ENCODE results near the gene SCRT2. TPM values are rescaled to one million over a fixed set of nuclear protein-coding genes. Genes with fewer than 3 reads are reported as not detected.

The SCRT2 gene
- total RNA-seq, 1 donor from 2014 or later = not detected

DNA sequence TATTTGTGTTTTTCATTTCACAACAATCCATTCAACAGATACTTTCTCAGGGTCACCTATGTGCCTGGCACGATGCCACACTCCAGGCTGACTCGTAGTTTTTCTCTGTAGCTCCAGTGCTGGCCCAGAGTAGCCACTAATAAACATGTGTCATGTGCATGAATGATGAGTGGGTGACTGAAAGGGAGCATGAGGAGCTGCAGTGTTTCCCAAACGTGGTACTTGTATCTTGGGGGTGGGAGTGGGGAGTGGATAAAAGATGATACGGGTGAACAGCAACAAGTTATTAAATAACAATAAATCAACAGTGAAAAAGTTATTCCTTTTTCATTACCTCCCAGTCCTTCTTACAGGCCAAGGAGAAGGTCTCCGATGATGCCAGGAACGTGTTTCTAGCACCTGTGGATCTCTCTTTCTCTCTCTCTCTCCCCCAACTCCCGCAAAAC is 39.7 kb downstream of the SCRT2 start:
- Mint-ChIP-seq H3K9me3 (no peaks in the 10 kb centered on the region), H3K4me3 (no peak overlapping the region), H3K36me3 (no peaks in the 10 kb centered on the region), H3K27me3 (ENCODE audit: insufficient read depth, low read depth) (no peaks in the 10 kb centered on the region), H3K4me1 (no peaks in the 10 kb centered on the region), H3K27ac (no peak overlapping the region)
- Histone ChIP-seq H3K4me3 (no peak overlapping the region), H3F3A (ENCODE audit: low read depth) (peaks cover 6% of the 10 kb centered on the region), H3K36me3 (no peaks in the 10 kb centered on the region), H3K79me2 (ENCODE audit: low read depth) (no peaks in the 10 kb centered on the region), H3K4me1 (peaks cover 17% of the 10 kb centered on the region), H3K27ac (no peak overlapping the region), H3K9ac (no peak overlapping the region), H3K4me2 (no peak overlapping the region), H3K27me3 (no peaks in the 10 kb centered on the region), H2AFZ (replicated peaks) (no peak overlapping the region), H3K9me3 (ENCODE audit: low read depth) (no peaks in the 10 kb centered on the region), H4K20me1 (ENCODE audit: low read depth) (no peaks in the 10 kb centered on the region)
- TF ChIP-seq EZH2 (IDR thresholded peaks at IDR 0.05) (no peak), EZH2phosphoT487 (IDR thresholded peaks at IDR 0.05) (no peak)
- TF ChIP-seq, protein P1, sequence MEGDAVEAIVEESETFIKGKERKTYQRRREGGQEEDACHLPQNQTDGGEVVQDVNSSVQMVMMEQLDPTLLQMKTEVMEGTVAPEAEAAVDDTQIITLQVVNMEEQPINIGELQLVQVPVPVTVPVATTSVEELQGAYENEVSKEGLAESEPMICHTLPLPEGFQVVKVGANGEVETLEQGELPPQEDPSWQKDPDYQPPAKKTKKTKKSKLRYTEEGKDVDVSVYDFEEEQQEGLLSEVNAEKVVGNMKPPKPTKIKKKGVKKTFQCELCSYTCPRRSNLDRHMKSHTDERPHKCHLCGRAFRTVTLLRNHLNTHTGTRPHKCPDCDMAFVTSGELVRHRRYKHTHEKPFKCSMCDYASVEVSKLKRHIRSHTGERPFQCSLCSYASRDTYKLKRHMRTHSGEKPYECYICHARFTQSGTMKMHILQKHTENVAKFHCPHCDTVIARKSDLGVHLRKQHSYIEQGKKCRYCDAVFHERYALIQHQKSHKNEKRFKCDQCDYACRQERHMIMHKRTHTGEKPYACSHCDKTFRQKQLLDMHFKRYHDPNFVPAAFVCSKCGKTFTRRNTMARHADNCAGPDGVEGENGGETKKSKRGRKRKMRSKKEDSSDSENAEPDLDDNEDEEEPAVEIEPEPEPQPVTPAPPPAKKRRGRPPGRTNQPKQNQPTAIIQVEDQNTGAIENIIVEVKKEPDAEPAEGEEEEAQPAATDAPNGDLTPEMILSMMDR (IDR thresholded peaks at IDR 0.05) = no peak
- no peak for DNase-seq (ENCODE audit: low spot score)

DNA sequence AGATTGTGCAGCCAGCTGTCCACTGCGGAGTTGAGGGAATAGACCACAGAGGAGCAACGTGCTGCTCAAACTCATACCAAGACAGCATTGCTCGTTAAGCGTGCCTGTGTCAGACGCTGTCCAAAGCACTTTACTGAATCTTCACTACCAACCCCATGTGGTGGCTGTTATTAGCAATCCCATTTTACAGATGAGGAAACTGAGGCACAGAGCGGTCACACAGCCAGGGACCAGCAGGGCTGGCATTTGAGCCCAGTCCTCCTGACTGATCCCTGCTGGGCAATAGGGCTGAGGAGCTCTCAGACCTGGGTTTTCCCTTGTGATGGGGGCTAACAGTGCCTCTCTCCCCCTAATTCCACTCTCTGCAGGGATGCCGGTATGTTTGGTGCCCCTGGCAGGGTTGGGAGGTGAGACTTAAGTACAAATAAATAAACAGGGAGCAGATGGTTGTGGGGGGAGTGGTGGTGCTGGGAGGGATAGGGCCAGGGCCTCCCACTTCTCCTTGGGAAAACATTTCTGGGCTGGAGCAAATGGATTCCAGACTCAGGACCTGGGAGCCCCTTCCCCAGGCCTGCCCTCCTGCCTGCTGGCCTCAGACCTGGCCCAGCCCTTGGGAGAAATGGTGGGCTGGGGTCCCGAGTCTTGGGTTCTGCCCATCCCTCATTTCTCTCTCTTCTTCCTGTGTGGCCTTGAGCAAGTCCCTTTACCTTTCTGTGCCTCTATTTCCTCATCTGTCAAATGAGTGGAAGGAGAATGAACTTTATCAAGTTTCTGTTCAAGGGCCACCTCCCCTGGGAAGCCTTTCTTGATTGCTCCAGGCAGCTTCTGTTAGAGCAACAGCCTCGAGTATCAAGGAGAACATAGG is 40.3 kb downstream of the SCRT2 start:
- no peaks in the 10 kb centered on the region for H3K79me2 ChIP-seq (ENCODE audit: low read depth)
- no peak for DNase-seq (ENCODE audit: low spot score)
- no peak overlapping the region for H3K9ac ChIP-seq
- H4K20me1 ChIP-seq (ENCODE audit: low read depth) = no peaks in the 10 kb centered on the region
- H3K4me1 ChIP-seq = peaks cover 17% of the 10 kb centered on the region
- TF ChIP-seq EZH2 (IDR thresholded peaks at IDR 0.05) (no peak), EZH2phosphoT487 (IDR thresholded peaks at IDR 0.05) (no peak)
- TF ChIP-seq, protein P1 (IDR thresholded peaks at IDR 0.05) = no peak
- no peak overlapping the region for H3K27ac ChIP-seq
- Mint-ChIP-seq H3K36me3 (no peaks in the 10 kb centered on the region), H3K4me3 (no peak overlapping the region), H3K27ac (no peak overlapping the region), H3K9me3 (no peaks in the 10 kb centered on the region), H3K27me3 (ENCODE audit: insufficient read depth, low read depth) (no peaks in the 10 kb centered on the region), H3K4me1 (no peaks in the 10 kb centered on the region)
- H3K27me3 ChIP-seq = no peaks in the 10 kb centered on the region
- no peaks in the 10 kb centered on the region for H3K36me3 ChIP-seq
- H3K9me3 ChIP-seq (ENCODE audit: low read depth) = no peaks in the 10 kb centered on the region
- H2AFZ ChIP-seq (replicated peaks) = no peak overlapping the region
- H3F3A ChIP-seq (ENCODE audit: low read depth) = peaks cover under 1% of the 10 kb centered on the region
- H3K4me3 ChIP-seq = no peak overlapping the region
- H3K4me2 ChIP-seq = no peak overlapping the region

DNA sequence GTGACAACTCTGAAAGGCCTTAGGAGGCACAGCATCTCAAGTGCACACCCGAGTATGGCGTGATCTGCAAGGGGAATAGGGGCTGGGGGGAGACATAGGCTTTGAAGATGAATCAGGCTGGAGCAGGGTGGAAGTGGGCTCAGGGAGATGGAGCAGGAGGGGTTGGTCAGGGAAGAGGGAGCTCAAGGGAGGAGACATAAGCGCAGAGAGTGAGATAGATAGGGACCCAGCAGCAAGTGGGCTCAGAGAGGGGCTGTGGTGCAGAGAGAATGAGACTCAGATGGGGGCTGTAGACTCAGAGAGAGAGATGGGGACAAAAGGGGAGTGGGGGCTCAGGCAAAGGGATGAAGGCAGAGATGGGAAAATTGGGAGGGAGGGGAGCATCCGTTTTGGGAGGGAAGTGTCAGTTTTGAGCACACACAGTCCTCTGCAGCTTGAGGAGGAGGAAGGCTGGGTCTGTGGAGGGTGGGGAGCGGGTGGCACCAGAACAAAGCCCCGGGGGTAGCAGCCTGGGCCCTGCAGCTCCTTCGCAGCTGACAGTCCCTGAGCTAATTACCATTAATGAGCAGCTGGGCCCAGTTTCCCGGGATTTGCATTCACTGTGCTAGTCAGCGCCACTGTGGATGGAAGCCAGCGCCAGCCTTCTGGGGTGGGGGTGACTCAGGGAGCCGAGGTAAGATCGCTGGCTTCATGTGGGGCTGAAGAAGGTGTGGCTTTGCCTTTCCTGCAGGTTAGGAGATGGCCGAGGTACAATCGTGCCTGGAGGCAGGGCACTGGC is 41.3 kb downstream of the SCRT2 start:
- no peaks in the 10 kb centered on the region for H3K36me3 ChIP-seq
- TF ChIP-seq EZH2 (IDR thresholded peaks at IDR 0.05) = no peak
- no peak for TF ChIP-seq EZH2phosphoT487 (IDR thresholded peaks at IDR 0.05)
- TF ChIP-seq, protein P1 (IDR thresholded peaks at IDR 0.05) = no peak
- peaks cover 17% of the 10 kb centered on the region for H3K4me1 ChIP-seq
- Mint-ChIP-seq H3K4me3 (no peak overlapping the region), H3K4me1 (no peaks in the 10 kb centered on the region), H3K9me3 (no peaks in the 10 kb centered on the region), H3K36me3 (no peaks in the 10 kb centered on the region), H3K27me3 (ENCODE audit: insufficient read depth, low read depth) (no peaks in the 10 kb centered on the region), H3K27ac (peak overlapping the region; percentile 78)
- peak; percentile 65 for DNase-seq (ENCODE audit: low spot score)
- peak overlapping the region; percentile 52 for H3K4me2 ChIP-seq
- no peak overlapping the region for H3K4me3 ChIP-seq
- H3F3A ChIP-seq (ENCODE audit: low read depth) = no peaks in the 10 kb centered on the region
- H3K9ac ChIP-seq = no peak overlapping the region
- H3K27ac ChIP-seq = no peak overlapping the region
- peak overlapping the region; percentile 77 for H2AFZ ChIP-seq (replicated peaks)
- H3K9me3 ChIP-seq (ENCODE audit: low read depth) = no peaks in the 10 kb centered on the region
- H3K27me3 ChIP-seq = no peaks in the 10 kb centered on the region
- no peaks in the 10 kb centered on the region for H3K79me2 ChIP-seq (ENCODE audit: low read depth)
- no peaks in the 10 kb centered on the region for H4K20me1 ChIP-seq (ENCODE audit: low read depth)

Data from neural progenitor cell (in vitro differentiated cells).